Gastrocnemius medialis (tissue), 4 donors: ENCODE measurements around the gene STRBP. TPM values are rescaled to one million over a fixed set of nuclear protein-coding genes. Genes with fewer than 3 reads are reported as not detected.

Source experiments
- ATAC-seq, 2 donors: fragments of 150-250 bp; one replicate each; pipeline ENCODE4 v1.9.1; 2016
- DNase-seq, 2 donors: peaks; one replicate each; pipeline ENCODE4 v3.0.0-alpha.2; 2019
- H3K27ac ChIP-seq, 4 donors: fragments of 200-600 bp; sonication (generic); 1 replicate in 1 of 4; 2 replicates in 3 of 4; pipeline ENCODE4 v1.5.1; 2016 to 2018; ENCODE audit warnings: mild to moderate bottlenecking in 2 of 4, moderate library complexity in 1 of 4
- H3K27me3 ChIP-seq, 3 donors: fragments of 200-600 bp; sonication (generic) in 2 of 3; 1 replicate in 1 of 3; 2 replicates in 2 of 3; pipeline versions ENCODE4 v1.5.1 to v1.6.0; 2016 to 2019; ENCODE audit warnings: mild to moderate bottlenecking in 1 of 3, moderate library complexity in 1 of 3
- H3K36me3 ChIP-seq, 2 donors: fragments of 200-600 bp; sonication (generic) in 1 of 2; one replicate each; pipeline ENCODE4 v1.5.1; 2017 to 2018
- H3K4me1 ChIP-seq, 2 donors: fragments of 200-600 bp; sonication (generic) in 1 of 2; one replicate each; pipeline ENCODE4 v1.5.1; 2016 to 2017; ENCODE audit warnings: mild to moderate bottlenecking in 2 of 2
- H3K4me3 ChIP-seq, 4 donors: fragments of 200-600 bp; sonication (generic) in 3 of 4; 1 replicate in 1 of 4; 2 replicates in 3 of 4; pipeline ENCODE4 v1.5.1; 2016 to 2019; ENCODE audit warnings: mild to moderate bottlenecking in 2 of 4
- H3K9me3 ChIP-seq, 3 donors: fragments of 200-600 bp; sonication (generic) in 2 of 3; 1 replicate in 1 of 3; 2 replicates in 2 of 3; pipeline ENCODE4 v1.5.1; 2016 to 2019
- CTCF ChIP-seq, 5 experiments: fragments of 450-650 bp in 3 of 5; fragments of 200-600 bp in 2 of 5; sonication (generic) in 2 of 5; IDR thresholded peaks in 4 of 5; conservative IDR thresholded peaks in 1 of 5; 1 replicate in 4 of 5; 2 replicates in 1 of 5; pipeline ENCODE4 v1.5.1; 2016 to 2019; ENCODE audit warnings: antibody characterized with exemption in 5 of 5, mild to moderate bottlenecking in 3 of 5, moderate library complexity in 3 of 5
- POLR2A ChIP-seq, 2 donors: fragments of 450-650 bp; IDR thresholded peaks; one replicate each; pipeline ENCODE4 v1.6.1; 2017; ENCODE audit warnings: antibody characterized with exemption in 2 of 2, mild to moderate bottlenecking in 2 of 2, moderate library complexity in 2 of 2
- in situ Hi-C, 4 donors: fragments of 200-750 bp; cut with MboI; loops; one replicate each; pipeline versions ENCODE4 v1.15.0 to v1.8.0; 2017; ENCODE audit warnings: low sequenced_read_pairs in 4 of 4
- intact Hi-C: fragments of 100-400 bp; cut with DNase I; formaldehyde crosslinking; loops from one replicate; pipeline ENCODE4 v1.15.1; 2023; ENCODE audit warnings: low total_unique reads
- total RNA-seq, 4 donors: library from RNA; depleted of rRNA; stranded (reverse); fragments of >200 nt; gene quantifications; one replicate each; pipeline versions ENCODE4 v1.1.0 to v1.2.3, GENCODE V29; 2016

The STRBP gene
- total RNA-seq, 4 donors from 2014 or later, result 5.0 to 25.0 (median 13.2) TPM

DNA sequence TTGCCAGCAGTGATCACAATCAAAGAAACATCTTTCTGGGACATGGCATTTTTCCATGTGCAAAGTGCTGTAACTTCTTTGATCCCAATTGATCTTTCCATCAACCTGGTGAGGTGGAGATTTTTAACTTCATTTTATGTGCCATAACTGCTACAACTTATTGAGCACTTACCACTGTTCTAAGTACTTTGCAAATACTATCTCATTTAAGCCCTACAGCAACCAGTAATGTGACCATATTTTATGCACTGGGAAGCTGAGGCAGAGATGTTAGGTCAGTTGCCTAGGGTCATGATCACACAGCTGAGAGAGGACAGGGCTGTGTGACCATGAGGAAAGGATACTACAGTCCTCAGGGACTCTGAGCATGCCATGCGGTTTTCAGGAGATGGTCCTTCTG is 17.9 kb upstream of the STRBP start:
- Histone ChIP-seq H3K4me1 (no peaks in the 10 kb centered on the region), H3K9me3 (no peaks in the 10 kb centered on the region), H3K27ac (no peak overlapping the region), H3K27me3 (no peaks in the 10 kb centered on the region), H3K4me3 (no peak overlapping the region), H3K36me3 (no peaks in the 10 kb centered on the region)
- TF ChIP-seq POLR2A (IDR thresholded peaks at IDR 0.05) (no peak), CTCF (IDR thresholded peaks at IDR 0.05 in 4 of 5, conservative IDR thresholded peaks at IDR 0.05 in 1 of 5) (no peak)
- no peak for DNase-seq
- no peak for ATAC-seq
- in situ Hi-C loops (no loop called here), intact Hi-C loops (no loop called here)

GRCh38 chr9:123284656-123285055 is 16.3 kb upstream of the STRBP start:
- in situ Hi-C loops, result no loop called here
- no peak overlapping the region for H3K27ac ChIP-seq

GRCh38 chr9:123283455-123283854 is 15.1 kb upstream of the STRBP start:
- Histone ChIP-seq H3K9me3 (no peaks in the 10 kb centered on the region), H3K4me3 (no peak overlapping the region), H3K4me1 (no peaks in the 10 kb centered on the region), H3K27ac (no peak overlapping the region), H3K27me3 (no peaks in the 10 kb centered on the region), H3K36me3 (no peaks in the 10 kb centered on the region)
- intact Hi-C loops (no loop called here), in situ Hi-C loops (no loop called here)
- TF ChIP-seq POLR2A (IDR thresholded peaks at IDR 0.05) (no peak), CTCF (IDR thresholded peaks at IDR 0.05 in 4 of 5, conservative IDR thresholded peaks at IDR 0.05 in 1 of 5) (no peak)
- no peak for ATAC-seq
- DNase-seq, result no peak

More at GRCh38 chr9:123284656-123285055, 16.3 kb upstream of the STRBP start:
- no peaks in the 10 kb centered on the region for H3K4me1 ChIP-seq
- ATAC-seq (no peak), DNase-seq (no peak)
- H3K36me3 ChIP-seq, result no peaks in the 10 kb centered on the region
- no peaks in the 10 kb centered on the region for H3K27me3 ChIP-seq
- intact Hi-C loops, result no loop called here
- no peaks in the 10 kb centered on the region for H3K9me3 ChIP-seq
- H3K4me3 ChIP-seq, result no peak overlapping the region
- no peak for TF ChIP-seq CTCF (IDR thresholded peaks at IDR 0.05 in 4 of 5, conservative IDR thresholded peaks at IDR 0.05 in 1 of 5)
- TF ChIP-seq POLR2A (IDR thresholded peaks at IDR 0.05), result no peak

GRCh38 chr9:123283048-123283408 is 14.6 kb upstream of the STRBP start:
- DNase-seq (no peak), ATAC-seq (no peak)
- no peak overlapping the region for H3K4me3 ChIP-seq
- intact Hi-C loops (no loop called here), in situ Hi-C loops (no loop called here)
- TF ChIP-seq CTCF (IDR thresholded peaks at IDR 0.05 in 4 of 5, conservative IDR thresholded peaks at IDR 0.05 in 1 of 5) (no peak), POLR2A (IDR thresholded peaks at IDR 0.05) (no peak)
- H3K27me3 ChIP-seq, result no peaks in the 10 kb centered on the region
- no peaks in the 10 kb centered on the region for H3K4me1 ChIP-seq
- no peak overlapping the region for H3K27ac ChIP-seq
- no peaks in the 10 kb centered on the region for H3K9me3 ChIP-seq
- H3K36me3 ChIP-seq, result no peaks in the 10 kb centered on the region

GRCh38 chr9:123282362-123283047 is 14.1 kb upstream of the STRBP start:
- Histone ChIP-seq H3K27ac (no peak overlapping the region), H3K36me3 (no peaks in the 10 kb centered on the region), H3K27me3 (no peaks in the 10 kb centered on the region), H3K9me3 (no peaks in the 10 kb centered on the region), H3K4me1 (no peaks in the 10 kb centered on the region), H3K4me3 (no peak overlapping the region)
- intact Hi-C loops (no loop called here), in situ Hi-C loops (no loop called here)
- DNase-seq (no peak), ATAC-seq (peak in 1 of 2 donors; percentile 36)
- TF ChIP-seq POLR2A (IDR thresholded peaks at IDR 0.05) (no peak), CTCF (IDR thresholded peaks at IDR 0.05 in 4 of 5, conservative IDR thresholded peaks at IDR 0.05 in 1 of 5) (no peak)
